Stimulated activated CD8-positive, alpha-beta memory T cell treated with anti-CD3 and anti-CD28 coated beads, Interleukin-7, amount 100 ng/mL, for 4 hours (primary cell): ENCODE data around the gene RAB3GAP2.
"Not testable (repeated sequence)": the region's sequence is repeated elsewhere in the genome, so short reads cannot be mapped to it uniquely, and the experiment has no call there.

ENCODE experiments used
- DNase-seq, 2 donors: peaks; one replicate each; pipeline ENCODE4 v3.0.0-alpha.2; 2020; ENCODE audit warnings: low read depth in 2 of 2

RAB3GAP2 gene

GRCh38 chr1:220144051-220144450, 128.2 kb downstream of the RAB3GAP2 start:
- DNase-seq = no peak

DNA sequence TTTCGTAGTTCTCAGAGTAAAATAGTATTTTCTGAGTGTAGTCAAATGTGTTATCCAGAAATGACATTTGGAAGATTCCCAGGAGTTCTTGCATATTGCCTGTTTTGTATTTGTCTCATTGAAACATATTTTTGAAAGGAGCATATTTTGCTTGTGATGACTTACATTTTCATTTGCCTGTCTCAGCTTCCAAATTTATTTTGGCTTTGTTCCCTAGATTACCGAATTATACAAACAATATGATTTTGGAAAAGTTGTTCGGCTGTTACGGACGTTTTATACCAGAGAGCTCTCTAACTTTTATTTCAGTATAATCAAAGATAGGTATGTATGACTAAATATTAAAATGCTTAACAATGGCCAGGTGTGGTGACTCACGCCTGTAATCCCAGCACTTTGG, 132.3 kb downstream of the RAB3GAP2 start:
- DNase-seq = no peak

DNA sequence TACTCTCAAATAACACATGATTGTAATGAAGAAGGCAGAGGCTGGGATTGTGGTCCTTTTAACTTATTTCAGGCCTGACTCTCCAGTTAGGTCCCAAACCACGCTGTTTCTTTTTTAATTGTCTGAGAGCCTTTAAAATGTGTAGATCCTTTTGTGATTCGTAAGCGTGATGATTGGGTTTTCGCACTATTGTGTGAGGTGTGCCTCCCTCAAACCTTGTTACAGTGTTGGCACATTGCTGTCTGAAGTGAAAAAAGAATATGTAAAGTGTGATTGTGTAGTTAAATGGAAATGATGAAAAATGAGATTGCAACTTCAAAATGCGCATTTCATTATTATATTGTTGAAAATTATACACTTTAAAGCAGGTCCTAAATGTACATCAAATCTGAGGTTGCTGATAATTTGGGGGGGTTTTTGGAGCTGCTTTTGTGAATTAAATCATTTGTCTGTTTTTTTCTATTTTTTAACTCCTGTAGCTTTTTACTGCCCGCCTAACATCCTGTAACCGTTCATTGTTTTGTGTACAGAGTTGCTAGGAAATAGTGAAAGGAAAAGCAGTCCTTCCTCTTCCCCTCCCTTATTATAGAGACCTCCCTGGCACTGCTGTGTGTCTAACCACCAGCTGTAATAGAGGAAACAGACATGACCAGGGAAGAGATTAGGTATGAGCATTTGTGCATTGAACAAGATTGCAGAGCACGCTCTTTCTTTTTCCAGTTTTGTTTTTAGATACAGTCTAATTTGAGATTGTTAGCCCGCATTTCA, 135.1 kb downstream of the RAB3GAP2 start:
- no peak for DNase-seq

- DNase-seq = no peak
Observed at GRCh38 chr1:220135755-220136154, 136.5 kb downstream of the RAB3GAP2 start.

GRCh38 chr1:220129479-220130210, 142.6 kb downstream of the RAB3GAP2 start:
- DNase-seq = no peak

GRCh38 chr1:220127076-220127475, 145.2 kb downstream of the RAB3GAP2 start:
- no peak for DNase-seq

DNA sequence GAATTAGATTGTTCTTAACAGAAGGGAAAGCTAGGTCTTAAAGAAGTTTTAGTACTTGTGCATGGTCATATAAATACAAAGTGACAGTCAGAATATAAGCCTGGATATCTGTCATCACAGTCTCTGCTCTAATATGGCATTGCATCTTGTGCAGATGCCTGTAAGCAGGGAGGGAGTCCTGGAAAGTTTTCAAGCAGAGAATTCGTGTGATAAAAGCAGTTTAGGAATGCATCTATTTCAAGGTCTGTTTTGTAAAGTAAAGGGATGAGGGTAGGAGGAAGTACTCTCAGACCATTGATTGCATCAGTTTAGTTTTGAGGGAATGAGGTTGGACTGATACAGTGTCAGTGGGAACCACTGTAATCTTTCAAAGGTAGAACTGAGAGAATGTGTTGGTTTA, 147.7 kb downstream of the RAB3GAP2 start:
- no peak for DNase-seq

GRCh38 chr1:220123889-220124288, 148.4 kb downstream of the RAB3GAP2 start:
- DNase-seq = no peak

- no peak for DNase-seq
Observed at GRCh38 chr1:220123066-220123465, 149.2 kb downstream of the RAB3GAP2 start.

- DNase-seq = no peak
Observed at GRCh38 chr1:220121791-220122530, 150.3 kb downstream of the RAB3GAP2 start.

DNA sequence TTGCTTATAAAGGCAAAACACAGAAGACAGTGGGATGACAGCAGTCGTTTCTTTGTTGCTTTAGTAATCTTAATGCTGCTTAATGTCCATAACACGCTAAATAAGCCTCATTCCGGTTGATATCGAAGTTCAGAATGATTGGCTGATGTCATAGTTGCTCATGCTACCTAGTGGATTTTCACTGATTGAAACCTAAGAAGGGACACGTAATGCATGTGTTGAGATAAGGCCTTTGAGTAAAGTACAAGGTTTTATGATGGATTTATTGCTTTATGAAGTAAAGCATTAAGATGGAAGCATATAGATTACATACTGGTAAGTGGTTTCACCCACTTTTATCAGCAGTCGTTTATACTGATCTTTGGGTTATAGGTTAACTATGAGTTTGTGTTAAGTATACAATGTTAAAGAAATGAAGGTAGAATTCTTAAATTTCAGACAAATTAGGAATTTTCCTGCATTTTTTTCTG, 153.2 kb downstream of the RAB3GAP2 start:
- no peak for DNase-seq

DNA sequence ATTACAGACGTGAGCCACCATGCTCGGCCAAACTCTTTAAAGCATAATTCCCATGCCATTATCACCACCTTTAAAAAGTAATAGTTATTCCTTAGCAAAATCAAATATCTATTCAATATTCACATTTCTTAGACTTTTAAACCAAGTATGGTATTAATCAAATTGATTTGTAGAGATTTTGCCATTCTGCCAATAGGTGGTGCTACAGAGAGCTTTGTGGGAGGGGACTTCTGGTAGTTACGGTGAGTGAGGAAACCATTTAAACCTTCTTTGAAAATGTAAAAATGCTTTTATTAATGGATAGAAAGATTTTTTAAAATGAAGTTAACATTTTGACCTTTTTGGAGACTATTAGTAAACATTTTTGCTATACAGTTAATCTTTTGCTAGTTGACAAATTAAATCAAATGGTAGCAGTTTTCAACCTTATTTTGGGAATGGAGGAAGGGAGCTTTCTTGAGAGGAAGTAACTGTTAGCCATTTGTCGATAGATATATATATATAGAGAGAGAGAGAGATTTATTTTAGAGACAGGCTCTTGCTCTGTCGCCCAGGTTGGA, 159.0 kb downstream of the RAB3GAP2 start:
- DNase-seq = peak in 1 of 2 donors; percentile 21

DNA sequence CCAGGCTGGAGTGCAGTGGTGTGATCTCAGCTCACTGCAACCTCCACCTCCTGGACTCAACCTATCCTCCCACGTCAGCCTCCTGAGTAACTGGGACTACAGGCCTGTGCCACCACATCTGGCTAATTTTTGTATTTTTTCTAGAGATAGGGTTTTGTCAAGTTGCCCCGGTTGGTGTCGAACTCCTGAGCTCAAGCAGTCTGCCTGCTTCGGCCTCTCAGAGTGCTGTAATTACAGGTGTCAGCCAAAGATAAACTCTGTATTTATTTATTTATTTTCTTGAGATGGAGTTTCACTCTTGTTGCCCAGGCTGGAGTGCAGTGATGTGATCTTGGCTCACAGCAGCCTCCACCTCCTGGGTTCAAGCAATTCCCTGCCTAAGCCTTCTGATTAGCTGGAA, 159.7 kb downstream of the RAB3GAP2 start:
- DNase-seq = not testable (repeated sequence)

DNA sequence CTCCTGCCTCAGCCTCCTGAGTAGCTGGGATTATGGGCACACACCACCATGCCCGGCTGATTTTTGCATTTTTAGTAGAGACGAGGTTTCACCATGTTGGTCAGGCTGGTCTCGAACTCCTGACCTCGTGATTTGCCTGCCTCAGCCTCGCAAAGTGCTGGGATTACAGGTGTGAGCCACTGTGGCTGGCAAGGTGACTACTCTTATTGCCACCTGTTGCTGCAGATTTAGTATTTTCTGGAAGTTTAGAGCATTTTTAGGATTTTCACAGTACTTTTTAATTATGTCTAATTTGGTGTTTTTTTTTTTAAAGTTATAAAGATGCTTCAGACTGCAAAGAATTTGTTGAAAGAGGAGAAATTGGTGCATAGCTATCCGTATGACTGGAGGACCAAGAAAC, 161.8 kb downstream of the RAB3GAP2 start:
- DNase-seq = not testable (repeated sequence)

GRCh38 chr1:220099826-220100225, 172.4 kb downstream of the RAB3GAP2 start:
- no peak for DNase-seq
